Measurements from ENCODE around the gene PRKRIP1.

The PRKRIP1 gene

GRCh38 chr7:102469351-102469971, 73.3 kb downstream of the PRKRIP1 start:
- Histone ChIP-seq H3K79me1 (ENCODE audit: low read depth, low read length) (peaks cover 13% of the 10 kb centered on the region), H3K27me3 (ENCODE audit: control insufficient read depth in 3 of 3, insufficient read depth in 3 of 3, low read depth in 1 of 3, low read length in 3 of 3) (no peaks in the 10 kb centered on the region), H2AFZ (ENCODE audit: low read length) (no peak overlapping the region), H3K14ac (ENCODE audit: low read length) (peak overlapping the region; percentile 21), H4K91ac (ENCODE audit: low read depth, low read length, poor library complexity) (no peak overlapping the region), H2BK5ac (ENCODE audit: low read length) (peak overlapping the region; percentile 24), H4K8ac (ENCODE audit: low read depth, low read length) (no peak overlapping the region), H2BK15ac (ENCODE audit: low read length) (no peak overlapping the region), H3K9ac (ENCODE audit: low read depth, low read length, poor library complexity) (peak overlapping the region; percentile 60), H3K23ac (ENCODE audit: low read depth, low read length, poor library complexity) (peak overlapping the region; percentile 43), H3K4me1 (ENCODE audit: control insufficient read depth in 2 of 2, insufficient read depth in 1 of 2, low read depth in 1 of 2, low read length in 2 of 2) (peaks cover 3% of the 10 kb centered on the region in 2 donors), H3K27ac (replicated peaks; ENCODE audit: low read length) (no peak overlapping the region), H3K9me3 (replicated peaks in 1 of 2; ENCODE audit: control insufficient read depth in 2 of 2, insufficient read depth in 1 of 2, low read depth in 1 of 2, low read length in 2 of 2) (peaks cover 0 to 2% of the 10 kb centered on the region in 2 donors), H3K18ac (ENCODE audit: low read length) (no peak overlapping the region), H3K4me3 (ENCODE audit: low read length in 2 of 2) (no peak overlapping the region), H2BK12ac (ENCODE audit: low read length) (no peak overlapping the region), H2AK5ac (ENCODE audit: low read depth, low read length) (no peak overlapping the region), H3K36me3 (replicated peaks in 1 of 2; ENCODE audit: control insufficient read depth in 2 of 2, insufficient read depth in 2 of 2, low read length in 2 of 2) (peaks cover 24 to 64% of the 10 kb centered on the region in 2 donors), H2BK120ac (ENCODE audit: low read depth, low read length) (no peak overlapping the region), H3K4ac (ENCODE audit: low read length) (no peak overlapping the region), H3K4me2 (ENCODE audit: insufficient read depth, low read length, poor library complexity, severe bottlenecking) (no peak overlapping the region)
- WGBS, 2 donors (ENCODE audit: extremely low coverage in 2 of 2, insufficient read length in 2 of 2, insufficient replicate concordance in 1 of 2), result no CpG with 5 or more reads among the region's 24 CpGs
- no peak for DNase-seq (ENCODE audit: low spot score)

GRCh38 chr7:102469972-102470825, 74.0 kb downstream of the PRKRIP1 start:
- H2BK5ac ChIP-seq (ENCODE audit: low read length), result peak overlapping the region; percentile 24
- peaks cover 0 to 2% of the 10 kb centered on the region in 2 donors for H3K9me3 ChIP-seq (replicated peaks in 1 of 2; ENCODE audit: control insufficient read depth in 2 of 2, insufficient read depth in 1 of 2, low read depth in 1 of 2, low read length in 2 of 2)
- H3K4me1 ChIP-seq (ENCODE audit: control insufficient read depth in 2 of 2, insufficient read depth in 1 of 2, low read depth in 1 of 2, low read length in 2 of 2), result peaks cover 3% of the 10 kb centered on the region in 2 donors
- peak overlapping the region; percentile 43 for H4K8ac ChIP-seq (ENCODE audit: low read depth, low read length)
- H2BK12ac ChIP-seq (ENCODE audit: low read length), result no peak overlapping the region
- no peak overlapping the region for H4K91ac ChIP-seq (ENCODE audit: low read depth, low read length, poor library complexity)
- H3K36me3 ChIP-seq (replicated peaks in 1 of 2; ENCODE audit: control insufficient read depth in 2 of 2, insufficient read depth in 2 of 2, low read length in 2 of 2), result peaks cover 24 to 64% of the 10 kb centered on the region in 2 donors
- H2BK120ac ChIP-seq (ENCODE audit: low read depth, low read length), result no peak overlapping the region
- no CpG with 5 or more reads among the region's 20 CpGs for WGBS, 2 donors (ENCODE audit: extremely low coverage in 2 of 2, insufficient read length in 2 of 2, insufficient replicate concordance in 1 of 2)
- H2AK5ac ChIP-seq (ENCODE audit: low read depth, low read length), result no peak overlapping the region
- no peak overlapping the region for H2BK15ac ChIP-seq (ENCODE audit: low read length)
- H3K27ac ChIP-seq (replicated peaks; ENCODE audit: low read length), result no peak overlapping the region
- no peak overlapping the region for H3K4me3 ChIP-seq (ENCODE audit: low read length in 2 of 2)
- peaks cover 11% of the 10 kb centered on the region for H3K79me1 ChIP-seq (ENCODE audit: low read depth, low read length)
- no peak overlapping the region for H3K9ac ChIP-seq (ENCODE audit: low read depth, low read length, poor library complexity)
- H3K14ac ChIP-seq (ENCODE audit: low read length), result peak overlapping the region; percentile 21
- no peaks in the 10 kb centered on the region for H3K27me3 ChIP-seq (ENCODE audit: control insufficient read depth in 3 of 3, insufficient read depth in 3 of 3, low read depth in 1 of 3, low read length in 3 of 3)
- H3K4me2 ChIP-seq (ENCODE audit: insufficient read depth, low read length, poor library complexity, severe bottlenecking), result no peak overlapping the region
- DNase-seq (ENCODE audit: low spot score), result no peak
- no peak overlapping the region for H3K4ac ChIP-seq (ENCODE audit: low read length)
- H2AFZ ChIP-seq (ENCODE audit: low read length), result no peak overlapping the region
- no peak overlapping the region for H3K23ac ChIP-seq (ENCODE audit: low read depth, low read length, poor library complexity)
- no peak overlapping the region for H3K18ac ChIP-seq (ENCODE audit: low read length)

GRCh38 chr7:102471791-102472125, 75.6 kb downstream of the PRKRIP1 start:
- H3K4me3 ChIP-seq (ENCODE audit: low read length in 2 of 2), result peak overlapping the region in 1 of 2 donors; percentile 32
- H2BK120ac ChIP-seq (ENCODE audit: low read depth, low read length), result no peak overlapping the region
- H3K4ac ChIP-seq (ENCODE audit: low read length), result no peak overlapping the region
- no peak overlapping the region for H2BK12ac ChIP-seq (ENCODE audit: low read length)
- no peaks in the 10 kb centered on the region for H3K9me3 ChIP-seq (replicated peaks in 1 of 2; ENCODE audit: control insufficient read depth in 2 of 2, insufficient read depth in 1 of 2, low read depth in 1 of 2, low read length in 2 of 2)
- H3K36me3 ChIP-seq (replicated peaks in 1 of 2; ENCODE audit: control insufficient read depth in 2 of 2, insufficient read depth in 2 of 2, low read length in 2 of 2), result peaks cover 20 to 57% of the 10 kb centered on the region in 2 donors
- no peak overlapping the region for H3K27ac ChIP-seq (replicated peaks; ENCODE audit: low read length)
- no peak overlapping the region for H4K8ac ChIP-seq (ENCODE audit: low read depth, low read length)
- no peak overlapping the region for H3K14ac ChIP-seq (ENCODE audit: low read length)
- no peak overlapping the region for H2AK5ac ChIP-seq (ENCODE audit: low read depth, low read length)
- no CpG with 5 or more reads among the region's 6 CpGs for WGBS, 2 donors (ENCODE audit: extremely low coverage in 2 of 2, insufficient read length in 2 of 2, insufficient replicate concordance in 1 of 2)
- H3K23ac ChIP-seq (ENCODE audit: low read depth, low read length, poor library complexity), result no peak overlapping the region
- H2AFZ ChIP-seq (ENCODE audit: low read length), result no peak overlapping the region
- DNase-seq (ENCODE audit: low spot score), result no peak
- H3K4me2 ChIP-seq (ENCODE audit: insufficient read depth, low read length, poor library complexity, severe bottlenecking), result no peak overlapping the region
- H2BK5ac ChIP-seq (ENCODE audit: low read length), result no peak overlapping the region
- H3K18ac ChIP-seq (ENCODE audit: low read length), result no peak overlapping the region
- H3K4me1 ChIP-seq (ENCODE audit: control insufficient read depth in 2 of 2, insufficient read depth in 1 of 2, low read depth in 1 of 2, low read length in 2 of 2), result no peaks in the 10 kb centered on the region
- no peak overlapping the region for H3K9ac ChIP-seq (ENCODE audit: low read depth, low read length, poor library complexity)
- H2BK15ac ChIP-seq (ENCODE audit: low read length), result no peak overlapping the region
- H3K27me3 ChIP-seq (ENCODE audit: control insufficient read depth in 3 of 3, insufficient read depth in 3 of 3, low read depth in 1 of 3, low read length in 3 of 3), result no peaks in the 10 kb centered on the region
- peaks cover 9% of the 10 kb centered on the region for H3K79me1 ChIP-seq (ENCODE audit: low read depth, low read length)
- no peak overlapping the region for H4K91ac ChIP-seq (ENCODE audit: low read depth, low read length, poor library complexity)
